Stimulated activated CD8-positive, alpha-beta memory T cell treated with anti-CD3 and anti-CD28 coated beads, Interleukin-15, amount 100 ng/mL, for 48 hours (primary cell): ENCODE measurements around the gene THRAP3.
"Not testable (repeated sequence)": the region's sequence is repeated elsewhere in the genome, so short reads cannot be mapped to it uniquely, and the experiment has no call there.

ENCODE experiments used
- DNase-seq, 2 donors: peaks; one replicate each; pipeline ENCODE4 v3.0.0-alpha.2; 2020; ENCODE audit warnings: low read depth in 2 of 2

Gene THRAP3

GRCh38 chr1:36223996-36224536, at the start of gene THRAP3:
TSS of gene THRAP3 (plus strand) at chr1:36224443. CDS start at chr1:36282564, 58,121 bp downstream.
- peak; percentile 99 to 100 for DNase-seq

- DNase-seq = no peak
Observed at GRCh38 chr1:36174713-36175112, 49.5 kb upstream of the THRAP3 start.

GRCh38 chr1:36175137-36176095, 48.8 kb upstream of the THRAP3 start:
- DNase-seq = no peak

- DNase-seq = no peak
Observed at GRCh38 chr1:36176106-36176949, 47.9 kb upstream of the THRAP3 start.

- no peak for DNase-seq
Observed at GRCh38 chr1:36177589-36178431, 46.4 kb upstream of the THRAP3 start.

GRCh38 chr1:36178471-36179219, 45.6 kb upstream of the THRAP3 start:
- no peak for DNase-seq

- no peak for DNase-seq
Observed at GRCh38 chr1:36179220-36179600, 45.0 kb upstream of the THRAP3 start.

GRCh38 chr1:36182734-36183133, 41.5 kb upstream of the THRAP3 start:
- DNase-seq = no peak

GRCh38 chr1:36183309-36183856, 40.9 kb upstream of the THRAP3 start:
- no peak for DNase-seq

- peak; percentile 57 to 61 for DNase-seq
Observed at GRCh38 chr1:36187800-36188593, 36.2 kb upstream of the THRAP3 start.

GRCh38 chr1:36196805-36197204, 27.4 kb upstream of the THRAP3 start:
- DNase-seq = not testable (repeated sequence)

GRCh38 chr1:36198641-36199040, 25.6 kb upstream of the THRAP3 start:
- DNase-seq = no peak

- DNase-seq = no peak
Observed at GRCh38 chr1:36199934-36200741, 24.1 kb upstream of the THRAP3 start.

GRCh38 chr1:36203027-36203553, 21.2 kb upstream of the THRAP3 start:
- no peak for DNase-seq

- DNase-seq = no peak
Observed at GRCh38 chr1:36203554-36204346, 20.5 kb upstream of the THRAP3 start.

- DNase-seq = no peak
Observed at GRCh38 chr1:36204347-36204909, 19.8 kb upstream of the THRAP3 start.

- no peak for DNase-seq
Observed at GRCh38 chr1:36206323-36206858, 17.9 kb upstream of the THRAP3 start.
